Measurements from ENCODE around the gene KLHDC3. TPM values are rescaled to one million over a fixed set of nuclear protein-coding genes. Genes with fewer than 3 reads are reported as not detected.

The KLHDC3 gene
- total RNA-seq, 4 donors from 2014 or later = 88.0 to 175 (median 98.1) TPM

DNA sequence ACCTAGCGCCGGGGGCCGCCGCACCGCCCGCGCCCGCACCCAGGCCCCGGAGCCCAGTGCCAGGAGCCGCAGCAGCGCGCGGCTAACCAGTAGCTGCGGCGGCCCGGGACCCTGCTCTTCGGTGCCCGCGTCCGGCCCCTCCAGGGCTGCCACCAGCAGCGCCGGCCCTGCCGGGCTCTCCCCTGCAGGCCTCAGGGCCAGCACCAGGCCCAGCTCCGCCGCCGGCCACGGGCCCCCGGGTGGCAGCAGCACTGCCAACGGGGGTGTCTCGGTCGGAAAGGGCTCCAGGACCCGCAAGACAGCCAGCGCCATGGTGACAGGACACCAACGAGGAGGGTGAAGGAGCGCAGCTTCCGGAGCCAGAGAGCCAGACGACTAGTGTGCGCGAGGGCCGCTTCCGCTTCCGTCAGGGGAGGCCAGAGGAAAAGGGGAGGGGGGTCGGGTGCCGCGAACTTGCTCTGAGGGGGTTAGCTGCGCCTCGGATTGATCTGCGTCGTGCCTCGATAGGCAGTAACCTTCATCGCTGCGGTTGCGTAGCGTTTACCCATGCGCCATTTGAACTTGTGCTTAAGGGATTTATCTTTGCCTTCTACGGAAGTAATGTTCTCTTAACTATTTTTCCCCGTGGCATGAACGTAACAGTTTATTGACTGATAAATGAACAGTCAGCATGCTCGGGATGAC, 35.1 kb upstream of the KLHDC3 start, which contains the start of gene PEX6:
Gene PEX6, minus strand, starts transcription at position 343 of the 684 bp plus-strand sequence. Its CDS starts 31 bp downstream, at position 312.
- peak within 1 kb of the TSS; percentile 87 to 95 (median 89) for H3K27ac ChIP-seq (replicated peaks in 1 of 4)
- WGBS = 0% methylated on average over 20 of the region's 59 CpGs
- intact Hi-C loops (cut with DNase I) = no loop called here
- no peaks in the 10 kb centered on the region for H3K9me3 ChIP-seq
- H3K4me1 ChIP-seq = peaks cover 27 to 52% (median 46%) of the 10 kb centered on the region in 4 donors
- H3K36me3 ChIP-seq = peaks cover 0 to 3% (median 2%) of the 10 kb centered on the region in 4 donors
- TF ChIP-seq, protein P1, sequence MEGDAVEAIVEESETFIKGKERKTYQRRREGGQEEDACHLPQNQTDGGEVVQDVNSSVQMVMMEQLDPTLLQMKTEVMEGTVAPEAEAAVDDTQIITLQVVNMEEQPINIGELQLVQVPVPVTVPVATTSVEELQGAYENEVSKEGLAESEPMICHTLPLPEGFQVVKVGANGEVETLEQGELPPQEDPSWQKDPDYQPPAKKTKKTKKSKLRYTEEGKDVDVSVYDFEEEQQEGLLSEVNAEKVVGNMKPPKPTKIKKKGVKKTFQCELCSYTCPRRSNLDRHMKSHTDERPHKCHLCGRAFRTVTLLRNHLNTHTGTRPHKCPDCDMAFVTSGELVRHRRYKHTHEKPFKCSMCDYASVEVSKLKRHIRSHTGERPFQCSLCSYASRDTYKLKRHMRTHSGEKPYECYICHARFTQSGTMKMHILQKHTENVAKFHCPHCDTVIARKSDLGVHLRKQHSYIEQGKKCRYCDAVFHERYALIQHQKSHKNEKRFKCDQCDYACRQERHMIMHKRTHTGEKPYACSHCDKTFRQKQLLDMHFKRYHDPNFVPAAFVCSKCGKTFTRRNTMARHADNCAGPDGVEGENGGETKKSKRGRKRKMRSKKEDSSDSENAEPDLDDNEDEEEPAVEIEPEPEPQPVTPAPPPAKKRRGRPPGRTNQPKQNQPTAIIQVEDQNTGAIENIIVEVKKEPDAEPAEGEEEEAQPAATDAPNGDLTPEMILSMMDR (IDR thresholded peaks at IDR 0.05) = no peak
- TF ChIP-seq EP300 (IDR thresholded peaks at IDR 0.05) (no peak), POLR2A (IDR thresholded peaks at IDR 0.05; ENCODE audit: low read depth) (no peak), POLR2AphosphoS5 (IDR thresholded peaks at IDR 0.05) (peak; percentile 50 to 85)
- DNase-seq (ENCODE audit: extremely low spot score) = peak; percentile 94
- peak within 1 kb of the TSS; percentile 82 to 88 (median 84) for H3K4me3 ChIP-seq
- no peaks in the 10 kb centered on the region for H3K27me3 ChIP-seq

DNA sequence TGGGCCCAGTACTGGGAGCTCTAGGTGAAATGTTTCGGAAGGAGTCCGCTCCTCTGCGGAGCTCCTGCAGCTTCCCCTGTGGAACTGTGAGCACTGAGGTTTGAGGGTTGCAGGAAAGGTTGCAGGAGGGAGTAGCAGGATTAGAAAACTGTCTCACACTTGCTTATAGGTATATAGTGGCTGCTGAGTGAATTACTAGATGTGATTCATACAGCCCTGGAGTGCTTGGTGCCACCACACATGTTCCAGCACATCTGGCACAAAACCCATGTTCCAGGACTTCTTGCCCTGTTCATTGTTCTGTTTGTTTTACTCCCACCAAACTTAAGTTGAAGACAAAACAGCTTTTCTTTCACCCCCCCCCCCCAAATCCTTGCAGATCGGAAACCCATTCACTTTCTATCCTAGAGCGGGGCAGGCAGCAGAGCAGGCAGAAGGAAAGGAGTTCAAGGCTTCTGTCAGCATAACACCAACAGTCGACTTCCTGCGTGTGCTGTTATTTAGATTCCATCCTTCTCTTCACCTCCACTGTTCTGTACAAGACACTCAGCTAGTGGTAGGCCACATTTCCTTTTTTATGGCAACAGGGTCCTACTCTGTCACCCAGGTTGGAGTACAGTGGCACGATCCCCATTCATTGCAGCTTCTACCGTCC, 34.4 kb upstream of the KLHDC3 start:
- no peak for TF ChIP-seq EP300 (IDR thresholded peaks at IDR 0.05)
- no peak for TF ChIP-seq POLR2A (IDR thresholded peaks at IDR 0.05; ENCODE audit: low read depth)
- no peak for TF ChIP-seq POLR2AphosphoS5 (IDR thresholded peaks at IDR 0.05)
- TF ChIP-seq, protein P1 (IDR thresholded peaks at IDR 0.05) = no peak
- 34% methylated on average over 9 of the region's 9 CpGs for WGBS
- peak overlapping the region; percentile 87 to 95 (median 89) for H3K27ac ChIP-seq (replicated peaks in 1 of 4)
- H3K9me3 ChIP-seq = no peaks in the 10 kb centered on the region
- no peaks in the 10 kb centered on the region for H3K27me3 ChIP-seq
- peaks cover 0 to 3% (median 0%) of the 10 kb centered on the region in 4 donors for H3K36me3 ChIP-seq
- peaks cover 27 to 52% (median 46%) of the 10 kb centered on the region in 4 donors for H3K4me1 ChIP-seq
- DNase-seq (ENCODE audit: extremely low spot score) = no peak
- H3K4me3 ChIP-seq = peak overlapping the region; percentile 82 to 88 (median 84)
- intact Hi-C loops (cut with DNase I) = no loop called here

DNA sequence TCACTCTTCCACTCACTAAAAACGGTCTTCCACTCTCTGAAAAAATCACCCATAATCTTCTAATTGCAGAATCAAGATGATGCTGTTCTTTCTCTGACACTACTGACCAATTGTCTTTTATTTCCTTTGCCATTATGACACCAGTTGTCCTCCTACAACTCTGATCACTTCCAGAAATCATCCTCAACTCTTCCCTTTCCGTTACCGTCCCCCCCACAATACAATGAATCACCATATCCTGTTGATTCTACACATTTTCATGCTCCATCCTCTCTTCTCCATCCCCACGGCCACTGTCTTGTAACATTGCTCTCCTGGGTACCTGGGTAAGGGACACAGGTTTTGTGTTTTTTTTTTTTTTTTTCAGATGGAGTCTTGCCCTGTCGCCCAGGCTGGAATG, 32.2 kb upstream of the KLHDC3 start:
- WGBS = 84% methylated on average over 5 of the region's 5 CpGs
- Histone ChIP-seq H3K4me1 (peaks cover 45 to 64% (median 55%) of the 10 kb centered on the region in 4 donors), H3K4me3 (no peak overlapping the region), H3K9me3 (no peaks in the 10 kb centered on the region), H3K36me3 (peaks cover 0 to 3% (median 0%) of the 10 kb centered on the region in 4 donors), H3K27ac (replicated peaks in 1 of 4) (no peak overlapping the region), H3K27me3 (no peaks in the 10 kb centered on the region)
- no peak for DNase-seq (ENCODE audit: extremely low spot score)
- TF ChIP-seq, protein P1 (IDR thresholded peaks at IDR 0.05) = no peak
- TF ChIP-seq EP300 (IDR thresholded peaks at IDR 0.05) (no peak), POLR2AphosphoS5 (IDR thresholded peaks at IDR 0.05) (no peak), POLR2A (IDR thresholded peaks at IDR 0.05; ENCODE audit: low read depth) (no peak)
- intact Hi-C loops (cut with DNase I) = no loop called here

DNA sequence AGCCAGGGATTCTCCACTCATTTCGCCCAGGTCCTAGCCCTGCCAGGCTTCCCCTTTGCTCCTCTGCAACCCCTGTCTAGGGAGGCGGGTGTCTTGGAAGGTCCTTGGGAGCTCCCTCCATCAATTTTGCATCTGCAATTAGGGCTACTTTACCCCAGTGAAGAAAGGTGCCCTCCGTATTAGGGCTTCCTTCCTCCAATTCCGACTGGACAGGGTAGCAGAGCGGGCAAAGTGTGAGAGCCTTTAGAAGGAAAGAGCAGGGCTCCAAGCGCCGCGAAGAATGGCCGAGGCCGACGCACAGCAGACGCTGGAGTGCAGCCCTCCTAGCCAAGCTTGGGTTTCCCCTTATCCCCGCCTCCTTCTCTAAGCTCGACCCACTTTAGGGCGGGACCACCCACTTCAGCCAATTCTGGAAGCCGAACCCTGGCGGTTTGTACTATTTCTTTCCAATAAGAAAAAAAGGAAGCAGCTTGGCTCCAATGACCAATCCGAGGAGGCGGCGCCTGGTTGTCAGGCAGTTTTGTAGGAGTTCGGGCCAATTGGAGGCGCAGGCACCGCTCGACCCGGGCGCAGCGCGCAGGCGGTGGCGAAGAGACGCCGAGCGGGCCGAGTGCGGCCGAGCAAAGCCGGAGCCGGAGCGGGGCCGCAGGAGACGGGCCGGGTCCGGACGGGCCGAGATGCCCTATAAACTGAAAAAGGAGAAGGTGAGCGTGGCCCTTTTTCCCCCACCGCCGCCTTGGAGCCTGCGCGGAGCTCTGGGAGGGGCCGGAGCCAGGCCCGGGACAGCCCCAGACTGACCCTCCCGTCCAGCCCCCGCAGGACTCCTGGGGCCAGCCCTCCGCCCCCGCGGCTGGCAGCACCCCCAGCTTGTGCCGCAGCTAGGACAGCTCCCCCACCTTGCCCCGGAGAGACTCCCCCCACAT, 29.8 kb upstream of the KLHDC3 start, which contains the start of gene PPP2R5D:
Gene PPP2R5D, plus strand, starts transcription at position 570 of the 923 bp plus-strand sequence. Its CDS starts 108 bp downstream, at position 678.
- Histone ChIP-seq H3K27me3 (no peaks in the 10 kb centered on the region), H3K9me3 (no peaks in the 10 kb centered on the region), H3K27ac (replicated peaks in 1 of 4) (peak within 1 kb of the TSS; percentile 91 to 95 (median 92)), H3K36me3 (peaks cover 2 to 4% (median 3%) of the 10 kb centered on the region in 4 donors), H3K4me1 (peaks cover 49 to 70% (median 61%) of the 10 kb centered on the region in 4 donors), H3K4me3 (peak within 1 kb of the TSS; percentile 83 to 96 (median 91))
- 1% methylated on average over 46 of the region's 59 CpGs for WGBS
- peak; percentile 99 for DNase-seq (ENCODE audit: extremely low spot score)
- TF ChIP-seq, protein P1 (IDR thresholded peaks at IDR 0.05) = no peak
- peak; percentile 91 to 95 for TF ChIP-seq POLR2AphosphoS5 (IDR thresholded peaks at IDR 0.05)
- intact Hi-C loops (cut with DNase I) = no loop called here
